ENCODE results near the gene NHS. TPM values are rescaled to one million over a fixed set of nuclear protein-coding genes. Genes with fewer than 3 reads are reported as not detected.

NHS gene
- total RNA-seq, 4 donors from 2014 or later, result 0.20 to 0.39 (median 0.30) TPM

- intact Hi-C loops (cut with DNase I; ENCODE audit: low total_unique reads), result no loop called here
- H3K27me3 ChIP-seq, result peaks cover 0 to 3% (median 0%) of the 10 kb centered on the region in 3 donors
- ATAC-seq (no peak), DNase-seq (no peak)
- no peak overlapping the region for H3K4me3 ChIP-seq
- H3K9me3 ChIP-seq, result no peaks in the 10 kb centered on the region
- H3K36me3 ChIP-seq, result no peaks in the 10 kb centered on the region
- H3K4me1 ChIP-seq, result no peaks in the 10 kb centered on the region
- no peak overlapping the region for H3K27ac ChIP-seq
- TF ChIP-seq POLR2A (IDR thresholded peaks at IDR 0.05) (no peak), CTCF (IDR thresholded peaks at IDR 0.05 in 4 of 5, conservative IDR thresholded peaks at IDR 0.05 in 1 of 5) (no peak)
- in situ Hi-C loops (cut with MboI; ENCODE audit: low sequenced_read_pairs in 4 of 4), result no loop called here
Measured at GRCh38 chrX:17642891-17643290, 267.9 kb downstream of the NHS start.

- Histone ChIP-seq H3K27ac (no peak overlapping the region), H3K36me3 (no peaks in the 10 kb centered on the region), H3K27me3 (peaks cover 0 to 3% (median 0%) of the 10 kb centered on the region in 3 donors), H3K4me3 (no peak overlapping the region), H3K4me1 (no peaks in the 10 kb centered on the region), H3K9me3 (no peaks in the 10 kb centered on the region)
- ATAC-seq, result no peak
- in situ Hi-C loops (cut with MboI; ENCODE audit: low sequenced_read_pairs in 4 of 4), result no loop called here
- TF ChIP-seq POLR2A (IDR thresholded peaks at IDR 0.05) (no peak), CTCF (IDR thresholded peaks at IDR 0.05 in 4 of 5, conservative IDR thresholded peaks at IDR 0.05 in 1 of 5) (no peak)
- intact Hi-C loops (cut with DNase I; ENCODE audit: low total_unique reads), result no loop called here
- no peak for DNase-seq
Measured at GRCh38 chrX:17643528-17643927, 268.5 kb downstream of the NHS start.

GRCh38 chrX:17644001-17644400 is 269.0 kb downstream of the NHS start:
- H3K4me1 ChIP-seq, result no peaks in the 10 kb centered on the region
- peaks cover 0 to 3% (median 0%) of the 10 kb centered on the region in 3 donors for H3K27me3 ChIP-seq
- in situ Hi-C loops (cut with MboI; ENCODE audit: low sequenced_read_pairs in 4 of 4), result no loop called here
- H3K27ac ChIP-seq, result no peak overlapping the region
- no peaks in the 10 kb centered on the region for H3K9me3 ChIP-seq
- no peak for DNase-seq
- TF ChIP-seq POLR2A (IDR thresholded peaks at IDR 0.05), result no peak
- no peak for TF ChIP-seq CTCF (IDR thresholded peaks at IDR 0.05 in 4 of 5, conservative IDR thresholded peaks at IDR 0.05 in 1 of 5)
- ATAC-seq, result no peak
- intact Hi-C loops (cut with DNase I; ENCODE audit: low total_unique reads), result no loop called here
- H3K36me3 ChIP-seq, result no peaks in the 10 kb centered on the region
- no peak overlapping the region for H3K4me3 ChIP-seq

DNA sequence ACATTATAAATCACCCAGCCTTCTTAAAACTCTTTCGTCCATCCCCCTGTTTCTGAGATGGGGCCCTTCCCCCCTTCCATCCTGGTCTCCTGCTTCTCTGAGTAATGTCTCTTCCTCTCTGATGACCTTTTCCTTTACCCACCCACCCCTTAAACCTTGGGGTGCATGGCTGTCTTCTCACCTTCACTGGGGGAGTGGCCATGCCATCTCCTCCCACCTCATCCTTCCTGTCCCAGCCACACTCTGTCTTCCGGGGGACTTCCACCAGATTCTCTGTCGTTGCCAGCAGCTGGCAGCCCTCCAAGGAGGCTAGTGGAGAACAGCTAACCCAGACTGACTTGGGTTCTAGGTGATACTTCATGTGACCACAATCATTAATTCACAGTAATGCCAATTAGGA is 279.1 kb downstream of the NHS start:
- H3K27ac ChIP-seq, result no peak overlapping the region
- in situ Hi-C loops (cut with MboI; ENCODE audit: low sequenced_read_pairs in 4 of 4) (no loop called here), intact Hi-C loops (cut with DNase I; ENCODE audit: low total_unique reads) (no loop called here)
- H3K4me1 ChIP-seq, result peaks cover 0 to 5% of the 10 kb centered on the region in 2 donors
- H3K9me3 ChIP-seq, result no peaks in the 10 kb centered on the region
- no peak overlapping the region for H3K4me3 ChIP-seq
- DNase-seq (no peak), ATAC-seq (no peak)
- no peaks in the 10 kb centered on the region for H3K36me3 ChIP-seq
- H3K27me3 ChIP-seq, result peaks cover 0 to 7% (median 4%) of the 10 kb centered on the region in 3 donors
- TF ChIP-seq POLR2A (IDR thresholded peaks at IDR 0.05), result no peak
- no peak for TF ChIP-seq CTCF (IDR thresholded peaks at IDR 0.05 in 4 of 5, conservative IDR thresholded peaks at IDR 0.05 in 1 of 5)
